IPS DF 6.9 (cell line): ENCODE measurements around the gene AGPAT4.

ENCODE experiments used
- DNase-seq: peaks from one replicate; pipeline ENCODE4 v3.0.0-alpha.2; 2013; ENCODE audit warnings: low read depth, low spot score
- H3K27ac ChIP-seq: one replicate; pipeline ENCODE4 v1.5.1; 2013; ENCODE audit warnings: low read length, control low read depth
- H3K27me3 ChIP-seq: 2 replicates; pipeline ENCODE4 v1.6.1; 2013; ENCODE audit warnings: mild to moderate bottlenecking, low read length; ENCODE audit not compliant: control insufficient read depth, insufficient read depth
- H3K36me3 ChIP-seq: 2 replicates; pipeline ENCODE4 v1.6.1; 2013; ENCODE audit warnings: low read length; ENCODE audit not compliant: control insufficient read depth, insufficient read depth
- H3K4me1 ChIP-seq: 2 replicates; pipeline ENCODE4 v1.6.1; 2013; ENCODE audit warnings: low read length; ENCODE audit not compliant: control insufficient read depth, insufficient read depth
- H3K4me3 ChIP-seq: 2 replicates; pipeline ENCODE4 v1.5.1; 2013; ENCODE audit warnings: mild to moderate bottlenecking, low read length
- H3K9me3 ChIP-seq: 2 replicates; pipeline ENCODE4 v1.6.1; 2013; ENCODE audit warnings: low read length, inconsistent platforms; ENCODE audit not compliant: control insufficient read depth, insufficient read depth
- WGBS: extraction: QIAGEN DNeasy Blood & Tissue Kit; methylation state at CpG from one replicate; pipeline ENCODE4 v1.1.7; 2013; ENCODE audit warnings: mixed read lengths, missing lambda C conversion rate; ENCODE audit not compliant: insufficient read length, insufficient coverage; 5-methylcytosine and 5-hydroxymethylcytosine counted together

The AGPAT4 gene

DNA sequence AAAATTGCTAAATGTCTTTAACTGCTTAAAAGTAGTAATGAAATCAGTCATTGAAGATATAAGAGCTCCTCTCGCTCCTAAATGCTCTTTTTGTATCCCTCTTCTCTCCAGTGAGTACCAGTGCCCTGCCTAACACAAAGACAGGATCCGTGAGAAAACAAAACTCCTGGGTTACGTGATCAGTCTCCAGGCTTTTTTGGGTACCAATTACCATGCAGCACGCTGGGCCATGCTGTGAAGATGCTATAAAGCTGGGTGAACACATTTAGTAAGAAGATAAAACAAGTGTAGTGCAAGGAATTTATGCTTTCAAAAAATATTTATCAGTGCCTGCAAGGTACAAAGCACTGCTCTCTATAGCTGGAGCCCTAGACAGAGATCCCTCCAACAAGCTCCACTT, 66.7 kb downstream of the AGPAT4 start:
- no CpG with 5 or more reads among the region's 4 CpGs for WGBS
- Histone ChIP-seq H3K27ac (no peak overlapping the region), H3K4me3 (no peak overlapping the region), H3K4me1 (peaks cover 2% of the 10 kb centered on the region; the same call in 1 of the 2 replicates), H3K27me3 (no peaks in the 10 kb centered on the region), H3K9me3 (peaks cover 2% of the 10 kb centered on the region), H3K36me3 (no peaks in the 10 kb centered on the region)
- DNase-seq: no peak

DNA sequence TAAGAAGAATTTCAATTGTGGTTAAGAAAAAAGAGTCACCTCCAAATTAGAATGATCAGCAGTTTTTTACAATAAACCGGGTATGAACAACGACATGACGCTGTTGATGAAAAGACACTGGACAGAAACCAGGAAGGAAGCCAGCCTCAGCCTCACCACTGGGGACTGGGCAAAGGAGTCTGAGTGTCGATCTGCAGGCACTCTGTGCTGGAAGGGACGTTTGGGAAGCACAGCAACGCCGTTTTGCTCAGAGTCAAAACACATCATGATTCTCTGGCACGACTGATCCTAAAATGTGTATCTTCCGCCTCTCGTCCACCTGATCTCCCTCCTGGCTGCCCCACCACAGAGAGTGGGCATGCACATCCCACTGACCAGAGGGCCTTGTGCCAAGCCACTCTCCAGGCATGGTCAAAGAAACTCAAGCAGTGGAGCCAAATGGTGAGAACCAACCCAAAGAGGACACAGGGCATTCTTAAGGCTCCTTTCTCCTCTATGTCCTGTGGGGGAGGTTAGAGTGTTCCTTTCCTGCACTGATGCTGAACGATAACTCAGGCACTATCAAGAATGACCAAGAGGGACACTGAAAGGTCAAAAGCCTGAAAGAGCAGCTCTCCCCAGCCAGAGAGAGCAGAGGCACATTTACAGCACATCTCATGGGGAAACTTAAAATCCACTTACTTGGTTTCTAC, 68.8 kb downstream of the AGPAT4 start:
- H3K27ac ChIP-seq: no peak overlapping the region
- H3K4me3 ChIP-seq: no peak overlapping the region
- H3K36me3 ChIP-seq: no peaks in the 10 kb centered on the region

DNA sequence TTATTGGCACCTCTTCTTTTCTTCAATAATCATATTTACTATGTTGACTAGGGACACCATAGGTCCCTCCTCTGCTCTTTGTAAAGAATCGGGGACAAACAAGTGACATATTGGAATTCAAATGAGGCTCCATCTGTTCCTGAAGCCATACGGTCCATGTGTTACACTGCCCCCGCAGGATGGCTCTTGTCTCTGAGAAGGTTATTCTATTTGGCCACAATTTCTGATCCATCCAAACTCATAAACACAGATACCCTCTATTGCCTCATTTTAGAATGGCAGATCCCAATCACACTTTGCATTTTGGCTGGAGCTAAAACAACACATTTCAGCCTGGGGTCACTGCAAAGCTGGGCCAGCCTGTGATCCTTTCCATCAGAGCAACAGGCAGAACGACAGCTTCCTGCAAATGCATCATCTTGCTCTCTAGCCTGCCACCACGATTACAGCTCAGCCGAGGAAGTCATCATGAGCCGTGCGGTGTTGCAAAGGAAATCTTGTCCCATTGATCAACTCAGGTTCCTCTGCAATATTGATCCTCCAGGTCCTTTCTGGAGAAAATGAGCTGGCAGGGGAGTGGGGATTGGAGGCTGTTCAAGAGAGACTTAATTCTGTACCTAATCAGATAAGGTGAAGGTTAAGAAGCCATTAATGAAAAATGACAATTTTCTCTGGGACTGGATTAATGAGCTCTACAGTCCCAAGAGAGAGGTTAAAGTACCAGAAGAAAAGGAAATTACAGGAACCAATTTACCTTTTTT, 73.1 kb downstream of the AGPAT4 start:
- Histone ChIP-seq H3K4me1 (peaks cover 2% of the 10 kb centered on the region; the same call in 1 of the 2 replicates), H3K27ac (no peak overlapping the region), H3K27me3 (no peaks in the 10 kb centered on the region), H3K36me3 (no peaks in the 10 kb centered on the region), H3K9me3 (no peaks in the 10 kb centered on the region), H3K4me3 (no peak overlapping the region)
- WGBS: no CpG with 5 or more reads among the region's 8 CpGs
- no peak for DNase-seq

More for the DNA sequence above, 68.8 kb downstream of the AGPAT4 start:
- Histone ChIP-seq H3K27me3 (no peaks in the 10 kb centered on the region), H3K4me1 (peaks cover 2% of the 10 kb centered on the region; the same call in 1 of the 2 replicates), H3K9me3 (peaks cover 2% of the 10 kb centered on the region; the same call in 1 of the 2 replicates)
- WGBS: no CpG with 5 or more reads among the region's 11 CpGs
- no peak for DNase-seq

DNA sequence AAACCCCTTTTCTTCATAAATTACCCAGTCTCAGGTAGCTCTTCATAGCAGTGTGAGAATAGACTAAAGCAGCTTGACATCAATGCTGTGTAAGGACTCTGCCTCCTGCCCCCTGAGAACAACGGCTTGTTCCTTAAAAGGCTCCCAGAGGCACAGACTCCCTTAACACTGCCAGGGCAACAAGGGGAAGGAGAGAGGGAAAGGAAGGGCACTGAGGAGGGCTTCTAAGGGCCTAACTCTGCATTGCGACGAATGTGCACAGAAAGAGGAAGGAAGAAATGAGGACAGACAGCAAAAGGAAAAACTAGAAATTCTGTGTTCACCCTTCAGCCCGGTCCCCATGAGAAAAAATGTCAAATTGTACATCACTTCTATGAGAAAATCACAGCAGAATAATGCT, 74.0 kb downstream of the AGPAT4 start:
- Histone ChIP-seq H3K27me3 (no peaks in the 10 kb centered on the region), H3K9me3 (no peaks in the 10 kb centered on the region), H3K27ac (no peak overlapping the region), H3K4me1 (no peaks in the 10 kb centered on the region; the same call in 1 of the 2 replicates), H3K4me3 (no peak overlapping the region), H3K36me3 (no peaks in the 10 kb centered on the region)
- no peak for DNase-seq
- no CpG with 5 or more reads among the region's 4 CpGs for WGBS

DNA sequence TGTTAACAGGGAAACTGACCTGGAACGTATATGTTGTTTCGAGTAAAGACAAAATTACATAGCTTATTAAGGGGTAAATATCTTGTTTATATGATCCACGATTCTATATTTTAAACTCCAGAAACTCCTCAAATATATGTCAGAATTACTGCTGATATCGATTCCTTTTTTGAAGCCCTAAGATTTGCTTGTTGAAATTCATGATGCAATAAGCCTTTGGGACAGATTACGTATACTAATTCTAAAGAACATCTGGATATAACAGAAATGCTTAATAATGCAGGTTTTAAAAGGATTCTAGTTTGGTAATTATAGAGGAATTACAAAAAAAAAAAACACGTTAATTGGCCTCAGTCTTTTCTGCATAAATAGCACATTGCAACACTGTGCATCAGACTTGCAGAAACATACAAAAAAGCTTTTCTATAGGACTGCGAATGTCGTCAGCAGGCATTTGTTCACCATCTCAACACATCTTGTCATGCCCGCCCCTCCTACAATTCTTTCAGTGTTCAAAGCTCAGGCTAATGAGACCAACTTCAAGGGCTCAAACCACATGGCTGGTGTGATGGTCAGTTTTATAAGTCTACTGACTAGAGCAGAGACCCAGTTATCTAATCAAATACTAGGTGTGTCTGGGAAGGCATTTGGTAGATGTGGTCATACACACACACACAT, 74.9 kb downstream of the AGPAT4 start:
- H3K36me3 ChIP-seq: no peaks in the 10 kb centered on the region
- H3K27ac ChIP-seq: no peak overlapping the region
- H3K4me3 ChIP-seq: no peak overlapping the region
- no CpG with 5 or more reads among the region's 9 CpGs for WGBS
- H3K27me3 ChIP-seq: no peaks in the 10 kb centered on the region
- H3K9me3 ChIP-seq: no peaks in the 10 kb centered on the region
- no peaks in the 10 kb centered on the region for H3K4me1 ChIP-seq
- no peak for DNase-seq

DNA sequence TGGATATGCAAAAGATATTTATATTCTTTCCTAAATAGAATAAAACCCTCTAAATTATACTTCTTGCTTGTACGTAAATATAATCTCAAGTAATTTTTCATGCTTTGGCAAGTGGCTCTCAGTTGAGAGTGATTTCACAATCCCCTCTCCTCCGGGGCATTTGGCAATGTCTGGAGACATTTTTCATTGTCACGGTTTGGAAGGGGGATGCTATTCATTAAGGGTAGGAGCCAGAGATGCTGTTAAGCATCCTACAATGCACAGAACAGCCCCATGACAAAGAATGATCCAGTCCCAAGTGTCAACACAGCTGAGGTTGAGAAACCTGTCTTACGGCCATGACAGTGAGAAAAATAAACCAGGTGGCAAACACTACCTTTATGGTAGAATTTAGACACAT, 75.7 kb downstream of the AGPAT4 start:
- Histone ChIP-seq H3K9me3 (no peaks in the 10 kb centered on the region), H3K4me3 (no peak overlapping the region), H3K27me3 (no peaks in the 10 kb centered on the region), H3K27ac (no peak overlapping the region), H3K4me1 (no peaks in the 10 kb centered on the region), H3K36me3 (no peaks in the 10 kb centered on the region)
- WGBS: no CpG with 5 or more reads among the region's 4 CpGs
- DNase-seq: no peak

DNA sequence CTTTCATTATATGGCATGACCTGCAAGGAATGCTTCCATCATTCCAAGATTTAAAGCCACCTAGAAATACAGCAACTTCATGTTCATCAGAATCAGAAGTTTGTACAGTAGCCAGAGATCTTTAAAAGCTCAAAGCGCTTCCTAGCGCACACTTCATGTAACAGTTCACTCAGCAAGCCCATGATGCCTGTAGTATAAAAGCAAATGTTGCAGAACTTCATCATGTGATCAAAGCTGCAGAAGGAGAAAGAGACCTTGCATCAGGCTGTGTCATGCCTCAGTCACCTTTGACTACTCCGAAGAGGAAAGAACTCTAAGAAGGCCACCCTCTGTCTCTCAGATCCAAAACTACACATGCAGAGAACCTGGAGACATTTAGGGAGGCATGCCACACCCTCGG, 78.5 kb downstream of the AGPAT4 start:
- Histone ChIP-seq H3K4me3 (no peak overlapping the region), H3K4me1 (no peaks in the 10 kb centered on the region), H3K27ac (no peak overlapping the region), H3K27me3 (no peaks in the 10 kb centered on the region), H3K9me3 (no peaks in the 10 kb centered on the region), H3K36me3 (no peaks in the 10 kb centered on the region)
- no CpG with 5 or more reads among the region's 4 CpGs for WGBS
- DNase-seq: no peak

DNA sequence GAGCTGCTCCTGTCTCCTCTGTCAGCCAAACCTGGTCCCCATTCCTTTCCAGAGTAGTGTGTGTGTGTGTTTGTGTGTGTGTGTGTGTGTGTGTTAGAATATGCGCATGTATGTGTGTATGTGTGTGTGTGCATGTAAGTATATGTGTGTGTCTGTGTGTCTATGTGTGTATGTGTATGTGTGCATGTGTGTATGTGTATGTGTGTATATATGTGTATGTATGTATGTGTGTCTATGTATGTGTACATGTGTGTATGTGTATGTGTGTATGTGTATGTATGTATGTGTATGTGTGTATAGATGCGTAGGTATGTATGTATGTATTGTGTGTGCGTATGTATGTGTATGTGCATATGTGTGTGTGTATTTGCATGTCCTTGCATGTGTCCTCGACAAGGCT, 79.5 kb downstream of the AGPAT4 start:
- Histone ChIP-seq H3K27ac (no peak overlapping the region), H3K27me3 (no peaks in the 10 kb centered on the region), H3K4me3 (no peak overlapping the region), H3K4me1 (no peaks in the 10 kb centered on the region), H3K9me3 (no peaks in the 10 kb centered on the region), H3K36me3 (no peaks in the 10 kb centered on the region)
- 100% methylated on average over 2 of the region's 4 CpGs for WGBS
- no peak for DNase-seq

DNA sequence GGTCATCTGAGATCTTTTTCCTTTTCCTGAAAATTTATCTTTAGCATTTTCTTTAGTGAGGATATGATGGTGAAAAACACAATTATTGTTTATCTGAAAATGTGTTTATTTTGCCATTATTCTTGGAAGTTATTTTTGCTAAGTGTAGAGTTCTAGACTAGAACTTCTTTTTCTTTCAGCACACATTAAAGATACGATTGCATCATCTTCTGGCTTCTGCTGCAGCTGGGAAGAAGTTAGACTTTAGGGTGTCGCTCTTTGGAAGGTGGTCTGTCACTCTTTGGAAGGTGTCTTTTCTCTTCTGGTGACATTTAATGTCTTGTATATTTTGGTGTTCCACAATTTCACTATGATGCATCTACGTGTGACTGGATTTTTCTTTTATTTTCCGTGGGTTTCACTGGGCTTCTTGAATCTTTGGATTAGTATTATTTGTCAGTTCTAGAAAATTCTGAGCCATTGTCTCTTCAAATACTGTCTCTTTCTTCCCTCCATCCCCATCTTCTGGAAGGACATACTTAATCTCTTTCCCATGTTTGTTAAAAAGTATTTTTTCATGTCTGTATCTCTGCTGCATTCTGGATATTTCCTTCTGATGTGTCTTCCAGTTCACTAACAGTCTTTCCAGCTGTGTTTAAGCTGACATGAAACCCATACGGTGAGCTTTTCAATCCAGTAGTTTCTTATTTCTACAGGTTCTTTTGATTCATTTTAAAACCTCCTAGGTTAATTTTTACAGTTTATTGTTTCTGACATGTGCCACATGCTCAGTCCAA, 81.0 kb downstream of the AGPAT4 start:
- Histone ChIP-seq H3K27ac (no peak overlapping the region), H3K27me3 (no peaks in the 10 kb centered on the region), H3K4me3 (no peak overlapping the region), H3K4me1 (no peaks in the 10 kb centered on the region), H3K36me3 (no peaks in the 10 kb centered on the region), H3K9me3 (no peaks in the 10 kb centered on the region)
- no CpG with 5 or more reads among the region's 5 CpGs for WGBS
- no peak for DNase-seq

DNA sequence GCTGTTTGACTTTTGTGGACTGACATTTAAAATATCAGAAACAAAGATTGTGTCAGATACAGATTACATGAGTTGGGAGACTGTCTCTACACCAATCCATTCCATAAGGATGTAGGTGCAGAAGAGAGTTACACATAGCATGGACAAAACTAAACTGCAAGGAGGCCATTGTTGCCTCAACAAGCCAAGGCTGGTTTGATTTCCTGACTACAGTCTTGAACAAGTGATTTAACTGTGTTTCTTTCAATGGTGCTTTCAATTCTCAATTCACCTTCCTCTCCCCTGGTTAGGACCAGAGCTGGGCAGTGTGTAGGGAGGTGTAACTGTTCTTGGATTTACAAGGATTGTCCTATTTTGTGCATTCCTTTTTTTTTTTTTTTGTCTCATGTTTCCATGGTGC, 82.2 kb downstream of the AGPAT4 start:
- Histone ChIP-seq H3K36me3 (no peaks in the 10 kb centered on the region), H3K4me3 (no peak overlapping the region), H3K4me1 (no peaks in the 10 kb centered on the region), H3K27ac (no peak overlapping the region), H3K27me3 (no peaks in the 10 kb centered on the region), H3K9me3 (no peaks in the 10 kb centered on the region)
- DNase-seq: no peak
